Choroid plexus epithelial cell (primary cell): Measurements from ENCODE around the gene FAM181A.

Experiments
- DNase-seq: peaks from one replicate; pipeline ENCODE4 v3.0.0-alpha.2; 2010; ENCODE audit warnings: low read depth
- H3K4me3 ChIP-seq: 2 replicates; pipeline ENCODE4 v1.5.1; 2011; ENCODE audit warnings: low read depth, mild to moderate bottlenecking, control low read depth, low read length, moderate library complexity
- TF ChIP-seq, protein P1 (sequence below): conservative IDR thresholded peaks from 2 replicates; pipeline ENCODE4 v1.5.1; 2011; ENCODE audit warnings: low read depth, mild to moderate bottlenecking, control low read depth, inconsistent platforms, low read length, moderate library complexity

The FAM181A gene

DNA sequence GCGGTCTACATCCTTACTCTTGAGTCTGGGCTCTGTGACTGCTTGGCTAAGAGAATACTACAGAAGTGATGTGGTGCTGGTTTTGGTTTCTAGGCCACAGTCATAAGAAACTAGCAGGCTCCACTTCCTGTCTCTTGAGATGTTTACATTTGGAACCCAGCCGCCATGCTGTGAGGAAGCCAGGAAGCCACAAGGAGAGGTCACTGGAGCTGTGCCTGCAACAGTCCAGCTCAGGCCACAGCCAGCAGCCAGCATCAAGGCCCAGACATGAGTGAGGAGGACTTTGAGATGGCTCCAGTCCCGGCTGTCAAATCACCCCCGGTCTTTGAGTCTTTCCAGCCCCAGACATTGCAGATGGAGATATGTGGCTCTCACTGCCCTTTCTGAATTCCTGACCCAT lies 12.9 kb upstream of the FAM181A start:
- TF ChIP-seq, protein P1, sequence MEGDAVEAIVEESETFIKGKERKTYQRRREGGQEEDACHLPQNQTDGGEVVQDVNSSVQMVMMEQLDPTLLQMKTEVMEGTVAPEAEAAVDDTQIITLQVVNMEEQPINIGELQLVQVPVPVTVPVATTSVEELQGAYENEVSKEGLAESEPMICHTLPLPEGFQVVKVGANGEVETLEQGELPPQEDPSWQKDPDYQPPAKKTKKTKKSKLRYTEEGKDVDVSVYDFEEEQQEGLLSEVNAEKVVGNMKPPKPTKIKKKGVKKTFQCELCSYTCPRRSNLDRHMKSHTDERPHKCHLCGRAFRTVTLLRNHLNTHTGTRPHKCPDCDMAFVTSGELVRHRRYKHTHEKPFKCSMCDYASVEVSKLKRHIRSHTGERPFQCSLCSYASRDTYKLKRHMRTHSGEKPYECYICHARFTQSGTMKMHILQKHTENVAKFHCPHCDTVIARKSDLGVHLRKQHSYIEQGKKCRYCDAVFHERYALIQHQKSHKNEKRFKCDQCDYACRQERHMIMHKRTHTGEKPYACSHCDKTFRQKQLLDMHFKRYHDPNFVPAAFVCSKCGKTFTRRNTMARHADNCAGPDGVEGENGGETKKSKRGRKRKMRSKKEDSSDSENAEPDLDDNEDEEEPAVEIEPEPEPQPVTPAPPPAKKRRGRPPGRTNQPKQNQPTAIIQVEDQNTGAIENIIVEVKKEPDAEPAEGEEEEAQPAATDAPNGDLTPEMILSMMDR: no peak
- DNase-seq: peak; percentile 10
- no peak overlapping the region for H3K4me3 ChIP-seq

DNA sequence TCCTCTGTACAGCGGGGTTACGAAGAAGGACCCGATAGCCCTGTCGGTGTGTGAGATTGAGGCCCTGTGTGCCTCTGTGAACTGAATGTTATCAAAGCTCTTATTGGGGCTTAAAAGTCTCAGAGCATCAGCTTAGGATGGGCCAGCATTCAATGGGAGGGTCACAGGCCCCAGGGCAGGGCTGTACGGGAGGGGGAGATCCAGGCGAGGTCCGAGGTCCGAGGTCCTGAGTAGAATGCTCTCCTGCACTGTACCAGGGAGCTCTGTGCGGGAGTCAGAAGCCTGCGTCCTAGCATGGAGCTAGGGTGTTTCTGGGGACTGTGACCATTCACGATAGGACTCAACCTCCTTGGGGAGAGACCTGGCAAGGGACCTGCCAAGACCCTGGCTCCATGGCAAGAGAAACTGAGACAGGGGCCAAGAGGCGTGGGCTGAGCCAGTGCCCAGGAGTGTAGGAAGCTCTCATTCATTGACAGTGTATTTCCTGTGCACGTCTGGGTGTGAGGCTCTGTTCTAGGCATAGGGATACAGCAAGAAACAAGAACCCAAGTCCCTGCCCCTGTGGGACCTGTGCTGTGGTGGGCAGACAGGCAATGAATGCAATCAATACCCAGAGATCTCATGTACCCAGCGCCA lies 12.0 kb upstream of the FAM181A start:
- no peak for DNase-seq
- H3K4me3 ChIP-seq: no peak overlapping the region
- TF ChIP-seq, protein P1: no peak

DNA sequence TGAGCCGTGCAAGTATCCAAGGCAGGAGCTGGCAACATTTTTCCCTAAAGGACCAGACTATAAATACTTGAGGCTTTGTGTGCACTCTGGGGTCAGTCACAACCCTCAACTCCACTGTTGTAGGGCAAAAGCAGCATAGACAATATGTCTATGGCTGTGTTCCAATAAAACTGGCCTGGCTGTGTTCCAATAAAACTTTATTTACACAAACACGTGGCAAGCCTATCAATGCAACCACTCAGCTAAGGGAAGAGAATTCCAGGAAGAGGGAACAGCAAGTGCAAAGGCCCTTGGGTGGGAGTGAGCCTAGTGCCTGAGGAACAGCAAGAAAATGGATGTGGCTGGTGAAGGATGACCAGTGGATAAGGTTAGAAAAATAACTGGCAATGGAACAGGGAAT lies 11.3 kb upstream of the FAM181A start:
- no peak for DNase-seq
- TF ChIP-seq, protein P1: no peak
- H3K4me3 ChIP-seq: no peak overlapping the region

DNA sequence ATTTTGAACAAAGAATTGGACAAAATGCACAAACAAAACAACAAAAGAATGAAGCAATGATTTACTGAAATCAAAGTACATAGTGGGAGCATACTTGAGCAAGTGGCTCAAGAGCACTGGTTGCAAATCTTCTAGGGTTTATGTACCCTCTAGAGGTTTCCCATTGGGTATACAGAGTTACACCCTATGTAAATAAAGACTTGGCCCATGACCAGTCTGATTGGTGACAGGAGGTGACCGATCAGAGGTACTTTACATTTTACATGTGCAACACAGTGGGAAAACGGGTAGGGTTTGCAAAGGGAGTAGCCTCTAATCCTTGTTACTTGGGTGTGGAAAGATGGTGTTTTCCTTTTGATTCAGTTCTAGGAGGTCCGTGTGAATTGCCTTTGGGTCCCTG lies 10.6 kb upstream of the FAM181A start:
- DNase-seq: no peak
- no peak overlapping the region for H3K4me3 ChIP-seq
- TF ChIP-seq, protein P1: no peak

DNA sequence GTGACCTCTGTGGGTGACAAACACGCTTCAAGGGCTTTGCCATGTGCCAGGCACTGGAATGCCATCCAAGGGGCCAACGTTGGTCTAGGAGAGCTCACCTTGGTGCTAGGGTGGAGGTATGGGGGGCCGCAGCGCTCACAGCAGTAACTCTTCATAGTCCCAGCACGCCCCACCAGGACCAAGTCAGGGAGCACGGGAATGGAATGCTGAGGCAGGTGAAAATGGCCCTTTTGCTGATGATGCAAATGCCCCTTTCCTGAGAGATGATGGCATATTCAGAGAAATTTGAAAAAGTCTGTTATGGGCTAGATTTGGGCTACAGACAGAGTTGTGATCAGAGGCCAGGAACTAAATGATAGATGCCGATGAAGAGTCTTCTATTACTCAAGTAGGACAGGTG lies 10.0 kb upstream of the FAM181A start:
- no peak overlapping the region for H3K4me3 ChIP-seq
- DNase-seq: no peak

DNA sequence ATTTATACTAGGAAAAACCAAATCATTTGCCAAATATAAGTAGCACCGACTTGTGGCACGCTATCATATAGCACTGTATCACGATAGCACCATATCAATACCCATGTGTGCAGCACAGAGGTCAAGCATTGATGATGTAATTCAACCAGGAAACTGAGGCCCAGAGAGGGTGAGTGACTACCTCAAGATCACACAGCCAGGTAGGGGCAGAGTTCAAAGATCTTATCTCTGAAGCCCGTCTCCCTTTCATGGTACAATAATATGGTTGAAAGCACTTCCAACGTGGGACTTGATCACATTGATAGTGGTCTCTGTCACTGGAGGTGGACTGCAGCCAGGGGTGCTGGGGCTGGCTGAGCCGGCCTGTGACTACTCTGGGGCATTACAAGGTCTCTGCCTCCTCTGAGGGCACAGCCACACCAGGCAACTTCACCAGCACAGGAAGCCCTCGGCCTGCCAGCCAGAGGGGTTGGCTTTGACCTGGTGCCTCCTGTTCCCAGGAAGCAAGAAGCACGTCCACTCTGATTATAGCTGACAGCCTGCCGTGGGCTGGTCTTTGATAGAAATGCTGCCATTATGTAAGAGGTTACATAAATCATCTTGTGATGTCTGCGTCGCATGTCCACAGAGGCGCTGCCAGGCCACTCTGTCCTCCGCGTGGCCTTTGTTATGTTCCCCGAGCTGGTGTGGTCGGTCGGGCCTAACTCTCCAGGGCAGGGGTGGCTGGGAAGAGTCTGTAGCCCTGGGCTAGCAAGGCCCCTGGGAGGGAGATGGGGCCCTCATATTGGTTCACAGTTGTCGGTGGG lies 5.9 kb upstream of the FAM181A start:
- no peak overlapping the region for H3K4me3 ChIP-seq
- TF ChIP-seq, protein P1: no peak
- no peak for DNase-seq

More for the DNA sequence above, 10.0 kb upstream of the FAM181A start:
- TF ChIP-seq, protein P1: no peak

DNA sequence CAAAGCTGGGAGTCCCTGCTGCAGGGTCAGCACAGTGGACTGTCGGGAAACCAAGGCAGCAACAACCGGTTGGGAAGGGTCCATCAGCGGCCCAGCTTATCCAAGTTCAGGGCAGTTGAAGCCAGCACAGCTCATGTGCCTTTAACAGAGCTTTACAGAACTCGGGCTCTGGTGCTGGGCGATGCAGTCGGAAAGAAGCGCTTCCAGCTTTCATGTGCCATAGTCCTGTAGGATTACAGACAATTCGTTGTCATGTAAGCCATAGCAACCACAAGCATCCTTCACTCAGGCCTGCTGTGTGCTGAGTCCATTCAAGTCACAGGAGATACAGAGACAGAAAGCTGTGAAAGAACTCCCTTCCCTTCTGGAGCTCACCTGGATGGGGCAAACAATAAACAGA lies 3.5 kb upstream of the FAM181A start:
- no peak for DNase-seq
- H3K4me3 ChIP-seq: no peak overlapping the region
- TF ChIP-seq, protein P1: no peak
